Measurements from ENCODE around the gene PPT1.

PPT1 gene

GRCh38 chr1:40023379-40023944 lies 73.6 kb downstream of the PPT1 start:
- DNase-seq: no peak

Measured in NCI-H2029 (cell line).